ENCODE results near the gene ZNF19.

DNA sequence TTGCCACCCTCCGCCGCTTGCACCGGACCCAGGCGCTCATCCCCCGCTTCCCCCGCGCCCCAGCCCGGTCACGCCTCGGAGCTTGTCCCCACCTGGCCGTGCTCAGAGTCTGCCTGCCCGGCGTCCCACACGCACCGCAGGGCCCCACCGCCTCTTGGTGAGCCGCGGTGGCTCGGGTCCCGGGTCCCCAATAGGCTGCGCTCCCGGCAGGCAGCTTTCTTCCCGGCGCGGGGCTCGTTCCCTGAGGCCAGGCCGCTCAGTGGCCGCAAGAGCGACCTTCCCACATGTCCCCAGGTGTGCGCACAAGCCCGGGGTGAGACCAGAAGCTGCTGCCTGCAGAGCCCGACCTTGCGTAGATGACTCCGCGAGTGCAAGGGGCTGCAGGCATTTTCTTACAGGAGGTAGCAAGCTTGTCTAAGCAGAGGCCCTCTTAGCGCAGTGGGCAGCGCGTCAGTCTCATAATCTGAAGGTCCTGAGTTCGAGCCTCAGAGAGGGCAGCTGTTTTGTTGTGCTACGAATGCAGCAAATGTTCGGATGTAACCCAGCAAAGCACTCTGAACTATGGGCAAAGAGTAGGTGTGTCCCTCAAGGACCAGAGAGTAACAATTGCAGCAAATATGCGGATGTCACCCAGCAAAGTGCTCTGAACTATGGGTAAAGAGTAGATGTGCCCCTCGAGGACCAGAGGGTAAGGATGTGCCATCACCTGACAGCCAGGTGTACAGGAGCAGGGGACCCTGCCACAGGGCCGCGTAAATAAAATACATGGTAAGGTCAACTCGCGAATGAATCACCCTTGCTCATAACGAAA is 62.9 kb downstream of the ZNF19 start:
- TF ChIP-seq EGR1 (IDR thresholded peaks at IDR 0.05; ENCODE audit: low read depth in 2 of 2) (no peak), JUND (IDR thresholded peaks at IDR 0.05) (no peak), FOXA1 (IDR thresholded peaks at IDR 0.05) (no peak), RXRA (IDR thresholded peaks at IDR 0.05) (no peak), GABPA (IDR thresholded peaks at IDR 0.05 in 1 of 2, conservative IDR thresholded peaks at IDR 0.05 in 1 of 2) (no peak), TAF1 (conservative IDR thresholded peaks at IDR 0.05) (no peak), HNF4G (IDR thresholded peaks at IDR 0.05) (no peak)
- TF ChIP-seq, protein P1, sequence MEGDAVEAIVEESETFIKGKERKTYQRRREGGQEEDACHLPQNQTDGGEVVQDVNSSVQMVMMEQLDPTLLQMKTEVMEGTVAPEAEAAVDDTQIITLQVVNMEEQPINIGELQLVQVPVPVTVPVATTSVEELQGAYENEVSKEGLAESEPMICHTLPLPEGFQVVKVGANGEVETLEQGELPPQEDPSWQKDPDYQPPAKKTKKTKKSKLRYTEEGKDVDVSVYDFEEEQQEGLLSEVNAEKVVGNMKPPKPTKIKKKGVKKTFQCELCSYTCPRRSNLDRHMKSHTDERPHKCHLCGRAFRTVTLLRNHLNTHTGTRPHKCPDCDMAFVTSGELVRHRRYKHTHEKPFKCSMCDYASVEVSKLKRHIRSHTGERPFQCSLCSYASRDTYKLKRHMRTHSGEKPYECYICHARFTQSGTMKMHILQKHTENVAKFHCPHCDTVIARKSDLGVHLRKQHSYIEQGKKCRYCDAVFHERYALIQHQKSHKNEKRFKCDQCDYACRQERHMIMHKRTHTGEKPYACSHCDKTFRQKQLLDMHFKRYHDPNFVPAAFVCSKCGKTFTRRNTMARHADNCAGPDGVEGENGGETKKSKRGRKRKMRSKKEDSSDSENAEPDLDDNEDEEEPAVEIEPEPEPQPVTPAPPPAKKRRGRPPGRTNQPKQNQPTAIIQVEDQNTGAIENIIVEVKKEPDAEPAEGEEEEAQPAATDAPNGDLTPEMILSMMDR (IDR thresholded peaks at IDR 0.05; ENCODE audit: low read depth, low read length, missing input control) = no peak
- TF ChIP-seq, protein P2, sequence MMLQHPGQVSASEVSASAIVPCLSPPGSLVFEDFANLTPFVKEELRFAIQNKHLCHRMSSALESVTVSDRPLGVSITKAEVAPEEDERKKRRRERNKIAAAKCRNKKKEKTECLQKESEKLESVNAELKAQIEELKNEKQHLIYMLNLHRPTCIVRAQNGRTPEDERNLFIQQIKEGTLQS (IDR thresholded peaks at IDR 0.05) = peak; percentile 92

Data from liver (tissue), 3 donors.